HepG2 (cell line): Measurements from ENCODE around the gene LAX1. TPM values are rescaled to one million over a fixed set of nuclear protein-coding genes. Genes with fewer than 3 reads are reported as not detected.

Experiments used
- EED ChIP-seq: sonication (generic); formaldehyde crosslinking; IDR thresholded peaks from 2 replicates; pipeline ENCODE4 v1.5.0; 2020; ENCODE audit warnings: mild to moderate bottlenecking, missing genetic modification reagents
- MTF2 ChIP-seq: sonication (generic); formaldehyde crosslinking; IDR thresholded peaks from 2 replicates; pipeline ENCODE4 v1.5.0; 2020; ENCODE audit warnings: missing genetic modification reagents, borderline replicate concordance
- PAF1 ChIP-seq: IDR thresholded peaks from 2 replicates; pipeline ENCODE4 v1.6.1; 2016; ENCODE audit warnings: missing genetic modification reagents, missing compliant biosample characterization
- PHB2 ChIP-seq: fragments of 450-650 bp; IDR thresholded peaks from 2 replicates; pipeline ENCODE4 v1.6.1; 2018; ENCODE audit not compliant: partially characterized antibody
- POLR2A ChIP-seq, 2 experiments: IDR thresholded peaks; 2 replicates each; pipeline ENCODE4 v1.6.1; 2011; ENCODE audit warnings: low read depth in 2 of 2, low read length in 2 of 2, mild to moderate bottlenecking in 1 of 2, moderate library complexity in 1 of 2; ENCODE audit not compliant: insufficient read depth in 1 of 2
- RORA ChIP-seq: sonication (generic); formaldehyde crosslinking; IDR thresholded peaks from 2 replicates; pipeline ENCODE4 v1.5.0; 2020; ENCODE audit warnings: mild to moderate bottlenecking, missing genetic modification reagents, moderate library complexity
- TARDBP ChIP-seq: sonication (generic); formaldehyde crosslinking; IDR thresholded peaks from 2 replicates; pipeline ENCODE4 v1.8.0; 2022; ENCODE audit warnings: mild to moderate bottlenecking, missing genetic modification reagents
- YY1 ChIP-seq: IDR thresholded peaks from 2 replicates; pipeline ENCODE4 v1.6.1; 2011; ENCODE audit warnings: low read length, low read depth, moderate library complexity, mild to moderate bottlenecking; ENCODE audit not compliant: insufficient read depth, insufficient replicate concordance
- ZNF569 ChIP-seq: sonication (generic); formaldehyde crosslinking; IDR thresholded peaks from 2 replicates; pipeline ENCODE4 v1.5.0; 2020; ENCODE audit warnings: mild to moderate bottlenecking, missing genetic modification reagents, moderate library complexity, borderline replicate concordance
- ZNF776 ChIP-seq: sonication (generic); formaldehyde crosslinking; IDR thresholded peaks from 2 replicates; pipeline ENCODE4 v1.4.0; 2020; ENCODE audit warnings: mild to moderate bottlenecking, missing genetic modification reagents
- ZSCAN20 ChIP-seq: sonication (generic); formaldehyde crosslinking; IDR thresholded peaks from 2 replicates; pipeline ENCODE4 v1.4.0; 2020; ENCODE audit warnings: missing genetic modification reagents, mild to moderate bottlenecking, borderline replicate concordance
- polyA plus RNA-seq, 8 experiments: library from polyadenylated mRNA; depleted of rRNA in 3 of 8; stranded (reverse) in 7 of 8; unstranded in 1 of 8; fragments of >200 nt; fragmentation: Illumina TruSeq in 4 of 8; extraction: Trizol in 4 of 8; gene quantifications; 2 replicates each; pipeline versions ENCODE4 v1.2.1 to v1.2.3, GENCODE V29; 2011 to 2016; ENCODE audit warnings: low read depth in 4 of 8, missing spikeins in 1 of 8, mixed read lengths in 1 of 8; ENCODE audit not compliant: insufficient read depth in 1 of 8
- total RNA-seq, 5 experiments: library from RNA; depleted of rRNA; stranded (reverse); fragments of >200 nt; fragmentation: Illumina TruSeq; extraction: Trizol; gene quantifications; 2 replicates each; pipeline ENCODE4 v1.2.3, GENCODE V29; 2016; ENCODE audit warnings: low read depth in 1 of 5
- TF ChIP-seq, protein P1 (sequence below): sonication (generic); formaldehyde crosslinking; IDR thresholded peaks from 2 replicates; pipeline ENCODE4 v1.9.0; 2021; ENCODE audit warnings: mild to moderate bottlenecking, missing genetic modification reagents
- TF ChIP-seq, protein P2 (sequence below): sonication (generic); formaldehyde crosslinking; IDR thresholded peaks from 2 replicates; pipeline ENCODE4 v1.4.0; 2020; ENCODE audit warnings: missing genetic modification reagents
- TF ChIP-seq, protein P3 (sequence below): sonication (generic); formaldehyde crosslinking; IDR thresholded peaks from 2 replicates; pipeline ENCODE4 v1.4.0; 2020; ENCODE audit warnings: missing genetic modification reagents
- TF ChIP-seq, protein P4 (sequence below): sonication (generic); formaldehyde crosslinking; IDR thresholded peaks from 2 replicates; pipeline ENCODE4 v1.4.0; 2020; ENCODE audit warnings: missing genetic modification reagents, low read depth, mild to moderate bottlenecking, borderline replicate concordance
- TF ChIP-seq, protein P5 (sequence below): sonication (generic); formaldehyde crosslinking; IDR thresholded peaks from 2 replicates; pipeline ENCODE4 v1.4.0; 2020; ENCODE audit warnings: missing genetic modification reagents, mild to moderate bottlenecking, borderline replicate concordance

The LAX1 gene
- total and polyA plus RNA-seq, 2 of the 13 experiments (the other 11 are each of a cell fraction or from before 2014, with no cell fraction given): not detected

DNA sequence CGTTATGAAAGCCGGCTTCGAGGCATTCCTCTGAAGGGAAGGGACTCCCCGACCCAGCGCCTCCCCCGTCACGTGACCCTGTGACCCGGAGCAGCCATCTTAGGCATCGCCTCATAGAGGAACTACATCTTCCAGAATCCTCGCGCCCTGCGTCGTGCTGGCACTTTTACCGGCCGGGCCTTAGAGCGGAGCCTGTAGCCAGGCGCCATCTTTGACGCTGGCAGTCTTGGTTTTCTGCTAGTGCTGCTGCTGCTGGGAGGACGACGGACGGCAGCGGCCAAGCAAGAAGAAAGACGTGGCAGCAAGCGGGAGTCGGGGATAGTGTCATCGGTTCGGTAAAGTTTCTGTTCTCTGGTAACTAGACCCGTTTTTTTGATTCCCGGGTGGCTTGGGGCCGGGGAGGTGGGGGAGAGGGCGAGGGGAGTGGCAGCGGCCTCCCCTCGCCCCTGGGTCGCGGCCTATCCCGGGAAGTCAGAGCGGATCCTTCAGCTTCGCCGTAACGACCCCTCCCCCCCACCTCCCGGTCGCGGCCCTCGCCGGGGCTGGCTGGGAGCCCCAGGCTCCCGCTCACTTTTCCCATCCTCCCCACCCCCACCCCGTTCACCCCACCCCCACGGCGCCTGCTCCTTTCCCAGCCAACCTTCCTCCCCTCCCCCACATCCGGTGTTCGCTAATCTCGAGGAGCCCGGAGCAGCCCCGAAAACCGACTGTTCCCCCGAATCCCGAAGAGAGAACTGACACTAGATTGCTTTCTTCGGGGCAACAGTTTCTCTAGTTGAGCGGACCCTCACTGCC lies 30.7 kb downstream of the LAX1 start, which contains the start of the genes ZBED6 and ZC3H11A (continued):
- TF ChIP-seq, protein P1, sequence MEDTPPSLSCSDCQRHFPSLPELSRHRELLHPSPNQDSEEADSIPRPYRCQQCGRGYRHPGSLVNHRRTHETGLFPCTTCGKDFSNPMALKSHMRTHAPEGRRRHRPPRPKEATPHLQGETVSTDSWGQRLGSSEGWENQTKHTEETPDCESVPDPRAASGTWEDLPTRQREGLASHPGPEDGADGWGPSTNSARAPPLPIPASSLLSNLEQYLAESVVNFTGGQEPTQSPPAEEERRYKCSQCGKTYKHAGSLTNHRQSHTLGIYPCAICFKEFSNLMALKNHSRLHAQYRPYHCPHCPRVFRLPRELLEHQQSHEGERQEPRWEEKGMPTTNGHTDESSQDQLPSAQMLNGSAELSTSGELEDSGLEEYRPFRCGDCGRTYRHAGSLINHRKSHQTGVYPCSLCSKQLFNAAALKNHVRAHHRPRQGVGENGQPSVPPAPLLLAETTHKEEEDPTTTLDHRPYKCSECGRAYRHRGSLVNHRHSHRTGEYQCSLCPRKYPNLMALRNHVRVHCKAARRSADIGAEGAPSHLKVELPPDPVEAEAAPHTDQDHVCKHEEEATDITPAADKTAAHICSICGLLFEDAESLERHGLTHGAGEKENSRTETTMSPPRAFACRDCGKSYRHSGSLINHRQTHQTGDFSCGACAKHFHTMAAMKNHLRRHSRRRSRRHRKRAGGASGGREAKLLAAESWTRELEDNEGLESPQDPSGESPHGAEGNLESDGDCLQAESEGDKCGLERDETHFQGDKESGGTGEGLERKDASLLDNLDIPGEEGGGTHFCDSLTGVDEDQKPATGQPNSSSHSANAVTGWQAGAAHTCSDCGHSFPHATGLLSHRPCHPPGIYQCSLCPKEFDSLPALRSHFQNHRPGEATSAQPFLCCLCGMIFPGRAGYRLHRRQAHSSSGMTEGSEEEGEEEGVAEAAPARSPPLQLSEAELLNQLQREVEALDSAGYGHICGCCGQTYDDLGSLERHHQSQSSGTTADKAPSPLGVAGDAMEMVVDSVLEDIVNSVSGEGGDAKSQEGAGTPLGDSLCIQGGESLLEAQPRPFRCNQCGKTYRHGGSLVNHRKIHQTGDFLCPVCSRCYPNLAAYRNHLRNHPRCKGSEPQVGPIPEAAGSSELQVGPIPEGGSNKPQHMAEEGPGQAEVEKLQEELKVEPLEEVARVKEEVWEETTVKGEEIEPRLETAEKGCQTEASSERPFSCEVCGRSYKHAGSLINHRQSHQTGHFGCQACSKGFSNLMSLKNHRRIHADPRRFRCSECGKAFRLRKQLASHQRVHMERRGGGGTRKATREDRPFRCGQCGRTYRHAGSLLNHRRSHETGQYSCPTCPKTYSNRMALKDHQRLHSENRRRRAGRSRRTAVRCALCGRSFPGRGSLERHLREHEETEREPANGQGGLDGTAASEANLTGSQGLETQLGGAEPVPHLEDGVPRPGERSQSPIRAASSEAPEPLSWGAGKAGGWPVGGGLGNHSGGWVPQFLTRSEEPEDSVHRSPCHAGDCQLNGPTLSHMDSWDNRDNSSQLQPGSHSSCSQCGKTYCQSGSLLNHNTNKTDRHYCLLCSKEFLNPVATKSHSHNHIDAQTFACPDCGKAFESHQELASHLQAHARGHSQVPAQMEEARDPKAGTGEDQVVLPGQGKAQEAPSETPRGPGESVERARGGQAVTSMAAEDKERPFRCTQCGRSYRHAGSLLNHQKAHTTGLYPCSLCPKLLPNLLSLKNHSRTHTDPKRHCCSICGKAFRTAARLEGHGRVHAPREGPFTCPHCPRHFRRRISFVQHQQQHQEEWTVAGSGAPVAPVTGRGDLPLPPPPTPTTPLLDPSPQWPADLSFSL (CRISPR knock-in tag): no peak
- TF ChIP-seq MTF2 (CRISPR knock-in tag) (no peak), PHB2 (no peak), EED (no peak), ZNF569 (CRISPR knock-in tag) (no peak), PAF1 (CRISPR knock-in tag) (no peak), RORA (CRISPR knock-in tag) (no peak), POLR2A (IDR thresholded peaks at IDR 0.05; ENCODE audit: insufficient read depth in 1 of 2, low read depth in 2 of 2, low read length in 2 of 2) (peak; percentile 61 to 82; a peak in 3 of 4 replicates), ZSCAN20 (CRISPR knock-in tag) (peak; percentile 74; the same call in 1 of the 2 replicates), YY1 (peak; percentile 97), ZNF776 (CRISPR knock-in tag) (no peak), TARDBP (CRISPR knock-in tag) (peak; percentile 43; the same call in 1 of the 2 replicates)
- TF ChIP-seq, protein P2, sequence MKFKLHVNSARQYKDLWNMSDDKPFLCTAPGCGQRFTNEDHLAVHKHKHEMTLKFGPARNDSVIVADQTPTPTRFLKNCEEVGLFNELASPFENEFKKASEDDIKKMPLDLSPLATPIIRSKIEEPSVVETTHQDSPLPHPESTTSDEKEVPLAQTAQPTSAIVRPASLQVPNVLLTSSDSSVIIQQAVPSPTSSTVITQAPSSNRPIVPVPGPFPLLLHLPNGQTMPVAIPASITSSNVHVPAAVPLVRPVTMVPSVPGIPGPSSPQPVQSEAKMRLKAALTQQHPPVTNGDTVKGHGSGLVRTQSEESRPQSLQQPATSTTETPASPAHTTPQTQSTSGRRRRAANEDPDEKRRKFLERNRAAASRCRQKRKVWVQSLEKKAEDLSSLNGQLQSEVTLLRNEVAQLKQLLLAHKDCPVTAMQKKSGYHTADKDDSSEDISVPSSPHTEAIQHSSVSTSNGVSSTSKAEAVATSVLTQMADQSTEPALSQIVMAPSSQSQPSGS (CRISPR knock-in tag): peak; percentile 77
- TF ChIP-seq, protein P3, sequence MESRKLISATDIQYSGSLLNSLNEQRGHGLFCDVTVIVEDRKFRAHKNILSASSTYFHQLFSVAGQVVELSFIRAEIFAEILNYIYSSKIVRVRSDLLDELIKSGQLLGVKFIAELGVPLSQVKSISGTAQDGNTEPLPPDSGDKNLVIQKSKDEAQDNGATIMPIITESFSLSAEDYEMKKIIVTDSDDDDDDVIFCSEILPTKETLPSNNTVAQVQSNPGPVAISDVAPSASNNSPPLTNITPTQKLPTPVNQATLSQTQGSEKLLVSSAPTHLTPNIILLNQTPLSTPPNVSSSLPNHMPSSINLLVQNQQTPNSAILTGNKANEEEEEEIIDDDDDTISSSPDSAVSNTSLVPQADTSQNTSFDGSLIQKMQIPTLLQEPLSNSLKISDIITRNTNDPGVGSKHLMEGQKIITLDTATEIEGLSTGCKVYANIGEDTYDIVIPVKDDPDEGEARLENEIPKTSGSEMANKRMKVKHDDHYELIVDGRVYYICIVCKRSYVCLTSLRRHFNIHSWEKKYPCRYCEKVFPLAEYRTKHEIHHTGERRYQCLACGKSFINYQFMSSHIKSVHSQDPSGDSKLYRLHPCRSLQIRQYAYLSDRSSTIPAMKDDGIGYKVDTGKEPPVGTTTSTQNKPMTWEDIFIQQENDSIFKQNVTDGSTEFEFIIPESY (CRISPR knock-in tag): no peak
- TF ChIP-seq, protein P4, sequence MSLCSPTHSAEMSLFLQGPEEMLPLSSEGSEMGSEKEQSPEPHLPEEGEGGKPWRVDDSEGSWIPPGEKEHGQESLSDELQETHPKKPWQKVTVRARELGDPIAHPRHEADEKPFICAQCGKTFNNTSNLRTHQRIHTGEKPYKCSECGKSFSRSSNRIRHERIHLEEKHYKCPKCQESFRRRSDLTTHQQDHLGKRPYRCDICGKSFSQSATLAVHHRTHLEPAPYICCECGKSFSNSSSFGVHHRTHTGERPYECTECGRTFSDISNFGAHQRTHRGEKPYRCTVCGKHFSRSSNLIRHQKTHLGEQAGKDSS (CRISPR knock-in tag): no peak
- TF ChIP-seq, protein P5, sequence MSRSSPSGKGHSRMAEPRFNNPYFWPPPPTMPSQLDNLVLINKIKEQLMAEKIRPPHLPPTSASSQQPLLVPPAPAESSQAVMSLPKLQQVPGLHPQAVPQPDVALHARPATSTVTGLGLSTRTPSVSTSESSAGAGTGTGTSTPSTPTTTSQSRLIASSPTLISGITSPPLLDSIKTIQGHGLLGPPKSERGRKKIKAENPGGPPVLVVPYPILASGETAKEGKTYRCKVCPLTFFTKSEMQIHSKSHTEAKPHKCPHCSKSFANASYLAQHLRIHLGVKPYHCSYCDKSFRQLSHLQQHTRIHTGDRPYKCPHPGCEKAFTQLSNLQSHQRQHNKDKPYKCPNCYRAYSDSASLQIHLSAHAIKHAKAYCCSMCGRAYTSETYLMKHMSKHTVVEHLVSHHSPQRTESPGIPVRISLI (CRISPR knock-in tag): no peak
